Transverse colon (tissue), 4 donors: ENCODE results near the gene VPS35. TPM values are rescaled to one million over a fixed set of nuclear protein-coding genes. Genes with fewer than 3 reads are reported as not detected.
A peak's percentile ranks its signal among the peaks of the same experiment; 100 is the strongest.
"Not testable (repeated sequence)": the region's sequence is repeated elsewhere in the genome, so short reads cannot be mapped to it uniquely, and the experiment has no call there.

Experiments used
- DNase-seq: peaks from one replicate; pipeline ENCODE4 v3.0.0-alpha.2; 2019
- H3K27ac ChIP-seq, 4 donors: fragments of 200-600 bp; sonication (generic); 2 replicates each; pipeline ENCODE4 v1.5.1; 2016 to 2018; ENCODE audit warnings: inconsistent platforms in 4 of 4
- H3K27me3 ChIP-seq: fragments of 200-600 bp; sonication (generic); 2 replicates; pipeline ENCODE4 v1.5.1; 2017; ENCODE audit warnings: inconsistent platforms
- H3K36me3 ChIP-seq, 4 donors: fragments of 200-600 bp; sonication (generic); 2 replicates each; pipeline ENCODE4 v1.5.1; 2017 to 2019; ENCODE audit warnings: inconsistent platforms in 4 of 4
- H3K4me1 ChIP-seq, 4 donors: fragments of 200-600 bp; sonication (generic); 2 replicates each; pipeline ENCODE4 v1.5.1; 2017 to 2020; ENCODE audit warnings: inconsistent platforms in 4 of 4
- H3K4me3 ChIP-seq, 4 donors: fragments of 200-600 bp; sonication (generic); 1 replicate in 1 of 4; 2 replicates in 3 of 4; pipeline versions ENCODE4 v1.5.1 to v1.6.1; 2017 to 2019; ENCODE audit warnings: inconsistent platforms in 4 of 4
- H3K9me3 ChIP-seq, 2 donors: fragments of 200-600 bp; sonication (generic); 2 replicates each; pipeline ENCODE4 v1.5.1; 2017 to 2019; ENCODE audit warnings: inconsistent platforms in 2 of 2
- EP300 ChIP-seq: sonication (generic); formaldehyde crosslinking; IDR thresholded peaks from one replicate; pipeline ENCODE4 v1.6.1; 2017; ENCODE audit warnings: antibody characterized with exemption, low read depth
- POLR2A ChIP-seq: fragments of 450-650 bp; IDR thresholded peaks from one replicate; pipeline ENCODE4 v1.6.1; 2016; ENCODE audit warnings: antibody characterized with exemption, mild to moderate bottlenecking, moderate library complexity
- POLR2AphosphoS5 ChIP-seq, 3 donors: sonication (generic); formaldehyde crosslinking; IDR thresholded peaks; one replicate each; pipeline ENCODE4 v1.6.1; 2016; ENCODE audit warnings: antibody characterized with exemption in 3 of 3
- WGBS, 2 donors: methylation state at CpG; one replicate each; pipeline ENCODE4 v1.1.5; 2018; ENCODE audit warnings: low coverage in 1 of 2; 5-methylcytosine and 5-hydroxymethylcytosine counted together
- in situ Hi-C, 4 donors: fragments of 200-750 bp; cut with MboI; loops; one replicate each; pipeline versions ENCODE4 v1.15.0 to v1.15.1; 2017; ENCODE audit warnings: low sequenced_read_pairs in 3 of 4, low pct_ligation_motif_present in 1 of 4, low pct_unique_long_range_greater_than_20kb in 1 of 4
- intact Hi-C: fragments of 100-400 bp; cut with DNase I; formaldehyde crosslinking; loops from one replicate; pipeline ENCODE4 v1.15.1; 2023; ENCODE audit warnings: low total_unique reads
- total RNA-seq, 4 donors: library from RNA; depleted of rRNA; stranded (reverse); fragments of >200 nt; gene quantifications; one replicate each; pipeline ENCODE4 v1.1.0, GENCODE V29; 2016
- TF ChIP-seq, protein P1 (sequence below), 5 experiments: fragments of 200-600 bp in 3 of 5; fragments of 450-650 bp in 2 of 5; sonication (generic) in 3 of 5; IDR thresholded peaks; 1 replicate in 2 of 5; 2 replicates in 3 of 5; pipeline ENCODE4 v1.5.1; 2016 to 2017; ENCODE audit warnings: antibody characterized with exemption in 5 of 5, inconsistent platforms in 3 of 5, mild to moderate bottlenecking in 2 of 5, moderate library complexity in 1 of 5

Gene VPS35
- total RNA-seq, 4 donors from 2014 or later = 63.2 to 102 (median 72.1) TPM

DNA sequence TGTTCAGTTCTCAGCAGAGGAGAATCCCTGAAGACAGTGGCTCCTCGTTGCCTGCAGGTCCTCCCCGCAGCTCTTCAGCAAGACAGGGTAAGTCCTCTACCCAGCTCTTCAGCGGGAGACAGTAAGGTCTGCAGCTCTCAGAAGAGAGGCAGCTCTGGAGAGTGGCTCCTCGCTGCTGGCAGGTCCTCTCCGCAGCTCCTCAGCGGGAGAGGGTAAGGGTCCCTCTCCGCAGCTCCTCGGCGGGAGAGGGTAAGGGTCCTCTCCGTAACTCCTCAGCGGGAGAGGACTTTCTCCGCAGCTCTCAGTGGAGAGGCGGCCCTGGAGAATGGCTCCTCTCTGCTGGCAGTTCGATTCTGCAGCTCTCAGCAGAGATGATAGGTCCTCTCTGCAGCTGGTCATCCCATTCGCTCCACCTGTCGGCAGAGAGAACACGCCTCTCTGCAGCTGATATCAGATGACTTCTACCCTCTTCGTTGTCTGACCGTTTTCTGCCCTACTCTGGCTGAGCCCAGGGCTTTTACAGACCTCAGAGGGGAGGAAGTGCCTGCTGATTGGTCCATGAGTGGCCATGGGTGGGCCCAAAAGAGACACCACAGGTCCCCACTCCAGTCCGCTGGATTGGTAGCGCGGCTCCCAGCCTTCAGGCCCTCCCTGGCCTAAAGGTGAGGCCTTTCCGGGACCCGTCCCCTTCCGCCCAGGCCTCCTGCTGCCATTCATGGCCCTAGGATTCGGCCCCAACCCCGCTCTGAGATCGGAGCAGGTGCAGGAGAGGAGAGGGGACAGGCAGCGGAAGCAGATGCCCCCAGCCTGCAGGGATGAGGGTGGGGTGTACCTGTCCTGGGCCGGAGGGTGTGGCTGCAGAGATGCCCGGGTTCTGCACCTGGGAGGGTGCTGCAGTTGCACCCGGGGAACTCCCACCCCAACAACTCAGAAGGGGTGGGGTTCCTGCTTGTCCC, 55.9 kb downstream of the VPS35 start:
- Histone ChIP-seq H3K27me3 (no peaks in the 10 kb centered on the region), H3K36me3 (no peaks in the 10 kb centered on the region), H3K4me1 (peaks cover 0 to 6% (median 0%) of the 10 kb centered on the region in 4 donors), H3K9me3 (no peaks in the 10 kb centered on the region), H3K27ac (no peak overlapping the region), H3K4me3 (no peak overlapping the region)
- no peak for DNase-seq
- WGBS, 2 donors = 81 to 87% methylated on average over 9 to 31 of the region's 32 CpGs
- no peak for TF ChIP-seq POLR2AphosphoS5 (IDR thresholded peaks at IDR 0.05)
- TF ChIP-seq POLR2A = no peak
- TF ChIP-seq, protein P1, sequence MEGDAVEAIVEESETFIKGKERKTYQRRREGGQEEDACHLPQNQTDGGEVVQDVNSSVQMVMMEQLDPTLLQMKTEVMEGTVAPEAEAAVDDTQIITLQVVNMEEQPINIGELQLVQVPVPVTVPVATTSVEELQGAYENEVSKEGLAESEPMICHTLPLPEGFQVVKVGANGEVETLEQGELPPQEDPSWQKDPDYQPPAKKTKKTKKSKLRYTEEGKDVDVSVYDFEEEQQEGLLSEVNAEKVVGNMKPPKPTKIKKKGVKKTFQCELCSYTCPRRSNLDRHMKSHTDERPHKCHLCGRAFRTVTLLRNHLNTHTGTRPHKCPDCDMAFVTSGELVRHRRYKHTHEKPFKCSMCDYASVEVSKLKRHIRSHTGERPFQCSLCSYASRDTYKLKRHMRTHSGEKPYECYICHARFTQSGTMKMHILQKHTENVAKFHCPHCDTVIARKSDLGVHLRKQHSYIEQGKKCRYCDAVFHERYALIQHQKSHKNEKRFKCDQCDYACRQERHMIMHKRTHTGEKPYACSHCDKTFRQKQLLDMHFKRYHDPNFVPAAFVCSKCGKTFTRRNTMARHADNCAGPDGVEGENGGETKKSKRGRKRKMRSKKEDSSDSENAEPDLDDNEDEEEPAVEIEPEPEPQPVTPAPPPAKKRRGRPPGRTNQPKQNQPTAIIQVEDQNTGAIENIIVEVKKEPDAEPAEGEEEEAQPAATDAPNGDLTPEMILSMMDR (IDR thresholded peaks at IDR 0.05) = no peak
- in situ Hi-C loops = no loop called here
- intact Hi-C loops = no loop called here

DNA sequence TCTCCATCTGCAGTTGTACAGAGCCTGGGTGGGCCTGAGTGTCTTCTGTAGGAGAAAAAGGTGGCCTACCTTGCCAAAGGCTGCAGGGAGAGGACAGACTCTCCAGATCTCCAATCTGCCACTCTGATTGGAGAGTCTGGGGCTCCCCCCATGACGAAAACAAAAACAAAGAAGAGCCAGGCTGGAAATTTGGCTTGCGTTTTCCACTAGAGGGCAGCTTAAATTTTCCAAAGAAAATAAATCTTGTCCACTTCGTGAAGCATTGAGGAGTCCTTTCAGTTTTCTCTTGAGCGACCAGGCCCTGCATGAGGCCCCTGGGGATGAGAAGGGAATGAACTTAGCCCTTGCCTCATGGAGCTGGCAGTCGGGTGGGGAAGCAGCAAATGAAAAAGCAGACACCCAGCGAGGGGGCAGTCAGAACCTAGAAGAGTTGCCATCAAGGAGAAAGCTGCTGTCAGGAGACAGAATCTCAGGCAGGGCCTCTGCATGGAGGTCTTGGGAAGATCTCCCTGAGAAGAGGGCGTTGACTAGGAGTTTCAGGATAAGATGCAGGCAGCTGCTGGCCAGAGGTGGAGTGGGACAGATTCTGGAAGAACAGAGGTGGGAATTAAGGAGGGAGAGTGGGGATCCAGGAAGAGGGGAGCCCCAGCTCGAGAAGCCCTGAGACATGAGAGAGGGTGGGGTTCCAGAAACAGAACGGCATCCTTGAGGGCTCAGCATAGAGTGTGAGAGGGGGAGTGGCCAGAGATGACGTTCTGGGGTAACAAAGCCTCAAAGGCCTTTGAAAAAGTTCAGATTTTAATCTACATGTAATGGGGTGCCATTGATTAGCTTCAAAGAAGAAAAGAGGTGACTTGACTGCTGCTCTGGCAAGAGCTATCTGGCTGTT, 59.4 kb downstream of the VPS35 start:
- no peak for TF ChIP-seq POLR2A
- TF ChIP-seq, protein P1 (IDR thresholded peaks at IDR 0.05) = peak in 1 of 5 experiments; percentile 10
- Histone ChIP-seq H3K27ac (no peak overlapping the region), H3K4me3 (no peak overlapping the region), H3K4me1 (peaks cover 0 to 6% (median 0%) of the 10 kb centered on the region in 4 donors), H3K9me3 (no peaks in the 10 kb centered on the region), H3K27me3 (no peaks in the 10 kb centered on the region), H3K36me3 (no peaks in the 10 kb centered on the region)
- DNase-seq = no peak
- in situ Hi-C loops = no loop called here
- intact Hi-C loops = no loop called here
- 34 to 57% methylated on average over 4 to 10 of the region's 10 CpGs for WGBS, 2 donors

- WGBS, 2 donors = 90% methylated on average over 5 of the region's 5 CpGs; no CpG with 5 or more reads in 1 of the 2 donors
These were observed 61.2 kb downstream of the VPS35 start for GRCh38 chr16:46627746-46628145.

GRCh38 chr16:46626681-46627080, 62.3 kb downstream of the VPS35 start:
- H3K27ac ChIP-seq, H3K36me3 ChIP-seq, DNase-seq, in situ Hi-C loops, H3K4me1 ChIP-seq, H3K4me3 ChIP-seq, H3K9me3 ChIP-seq, H3K27me3 ChIP-seq, intact Hi-C loops: not testable (repeated sequence)
- 98% methylated on average over 22 of the region's 22 CpGs; no CpG with 5 or more reads in 1 of the 2 donors for WGBS, 2 donors

More at GRCh38 chr16:46627746-46628145, 61.2 kb downstream of the VPS35 start:
- no peak for DNase-seq
- Histone ChIP-seq H3K36me3 (no peaks in the 10 kb centered on the region), H3K9me3 (no peaks in the 10 kb centered on the region), H3K27me3 (no peaks in the 10 kb centered on the region), H3K4me3 (no peak overlapping the region), H3K27ac (no peak overlapping the region), H3K4me1 (peaks cover 0 to 6% (median 0%) of the 10 kb centered on the region in 4 donors)
- in situ Hi-C loops (no loop called here), intact Hi-C loops (no loop called here)
- TF ChIP-seq EP300 (no peak), POLR2AphosphoS5 (IDR thresholded peaks at IDR 0.05) (no peak), POLR2A (no peak)
- TF ChIP-seq, protein P1 (IDR thresholded peaks at IDR 0.05) = no peak

GRCh38 chr16:46624862-46625261, 64.1 kb downstream of the VPS35 start:
- intact Hi-C loops, H3K9me3 ChIP-seq, H3K27me3 ChIP-seq, DNase-seq, H3K4me3 ChIP-seq, in situ Hi-C loops, H3K27ac ChIP-seq, H3K36me3 ChIP-seq: not testable (repeated sequence)
- H3K4me1 ChIP-seq = peaks cover 0 to 17% (median 6%) of the 10 kb centered on the region in 4 donors
- 87% methylated on average over 4 of the region's 6 CpGs; no CpG with 5 or more reads in 1 of the 2 donors for WGBS, 2 donors

GRCh38 chr16:46623707-46624106, 65.3 kb downstream of the VPS35 start:
- intact Hi-C loops, in situ Hi-C loops, H3K27me3 ChIP-seq, H3K27ac ChIP-seq, H3K9me3 ChIP-seq, H3K4me3 ChIP-seq, H3K36me3 ChIP-seq, DNase-seq: not testable (repeated sequence)
- WGBS, 2 donors = 75% methylated on average over 4 of the region's 6 CpGs; no CpG with 5 or more reads in 1 of the 2 donors
- H3K4me1 ChIP-seq = peaks cover 0 to 12% (median 6%) of the 10 kb centered on the region in 4 donors

GRCh38 chr16:46623246-46623645, 65.7 kb downstream of the VPS35 start:
- DNase-seq, H3K27me3 ChIP-seq, H3K9me3 ChIP-seq, H3K4me3 ChIP-seq, intact Hi-C loops, H3K27ac ChIP-seq, in situ Hi-C loops, H3K36me3 ChIP-seq: not testable (repeated sequence)
- WGBS, 2 donors = no CpG with 5 or more reads among the region's 8 CpGs
- peaks cover 0 to 12% (median 6%) of the 10 kb centered on the region in 4 donors for H3K4me1 ChIP-seq
